Measurements from ENCODE around the gene TBC1D10B. TPM values are rescaled to one million over a fixed set of nuclear protein-coding genes. Genes with fewer than 3 reads are reported as not detected.

The TBC1D10B gene
- total and polyA plus RNA-seq, 9 of the 15 experiments (the other 6 are each of a cell fraction or from before 2014, with no cell fraction given): 2.2 to 55.4 (median 17.5) TPM

- TF ChIP-seq, protein P1, sequence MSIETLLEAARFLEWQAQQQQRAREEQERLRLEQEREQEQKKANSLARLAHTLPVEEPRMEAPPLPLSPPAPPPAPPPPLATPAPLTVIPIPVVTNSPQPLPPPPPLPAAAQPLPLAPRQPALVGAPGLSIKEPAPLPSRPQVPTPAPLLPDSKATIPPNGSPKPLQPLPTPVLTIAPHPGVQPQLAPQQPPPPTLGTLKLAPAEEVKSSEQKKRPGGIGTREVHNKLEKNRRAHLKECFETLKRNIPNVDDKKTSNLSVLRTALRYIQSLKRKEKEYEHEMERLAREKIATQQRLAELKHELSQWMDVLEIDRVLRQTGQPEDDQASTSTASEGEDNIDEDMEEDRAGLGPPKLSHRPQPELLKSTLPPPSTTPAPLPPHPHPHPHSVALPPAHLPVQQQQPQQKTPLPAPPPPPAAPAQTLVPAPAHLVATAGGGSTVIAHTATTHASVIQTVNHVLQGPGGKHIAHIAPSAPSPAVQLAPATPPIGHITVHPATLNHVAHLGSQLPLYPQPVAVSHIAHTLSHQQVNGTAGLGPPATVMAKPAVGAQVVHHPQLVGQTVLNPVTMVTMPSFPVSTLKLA (conservative IDR thresholded peaks at IDR 0.05): peak; percentile 86 to 94
- TF ChIP-seq BCOR (IDR thresholded peaks at IDR 0.05) (peak; percentile 93), SIN3A (IDR thresholded peaks at IDR 0.05; ENCODE audit: borderline replicate concordance in 2 of 2, control insufficient read depth in 1 of 2, low read depth in 2 of 2, low read length in 2 of 2) (peak; percentile 67 to 94; a peak in 2 of 4 replicates), DPF2 (IDR thresholded peaks at IDR 0.05) (0 out of 2 replicates have a peak, but pooled peaks have one; percentile 56), SMAD1 (IDR thresholded peaks at IDR 0.05; ENCODE audit: low read depth, low read length, partially characterized antibody) (peak; percentile 69), ATF4 (CRISPR knock-in tag; IDR thresholded peaks at IDR 0.05) (no peak), RBFOX2 (IDR thresholded peaks at IDR 0.05; ENCODE audit: low read depth, low read length) (peak; percentile 85), MYC (IDR thresholded peaks at IDR 0.05; ENCODE audit: low read depth, low read length) (peak; percentile 63; the same call in 1 of the 2 replicates), MYC (CRISPR knock-in tag; IDR thresholded peaks at IDR 0.05; ENCODE audit: borderline replicate concordance, low read depth) (peak; percentile 42; the same call in 1 of the 2 replicates), EGR1 (conservative IDR thresholded peaks at IDR 0.05) (peak; percentile 92), ZNF124 (CRISPR knock-in tag; IDR thresholded peaks at IDR 0.05) (no peak), LARP7 (IDR thresholded peaks at IDR 0.05) (no peak), NFE2 (IDR thresholded peaks at IDR 0.05; ENCODE audit: low read depth) (0 out of 2 replicates have a peak, but pooled peaks have one; percentile 3), POLR2A (conservative IDR thresholded peaks at IDR 0.05) (peak; percentile 82), HCFC1 (IDR thresholded peaks at IDR 0.05; ENCODE audit: low read depth, low read length) (peak; percentile 91), NRF1 (conservative IDR thresholded peaks at IDR 0.05 in 1 of 2, IDR thresholded peaks at IDR 0.05 in 1 of 2) (peak; percentile 57 to 58; a peak in 3 of 4 replicates), POLR2G (IDR thresholded peaks at IDR 0.05; ENCODE audit: low read depth, low read length) (peak; percentile 89), ZNF431 (CRISPR knock-in tag; IDR thresholded peaks at IDR 0.05) (no peak; the same call in 1 of the 2 replicates), ZNF232 (CRISPR knock-in tag; IDR thresholded peaks at IDR 0.05) (peak; percentile 78; the same call in 1 of the 2 replicates), ZNF512 (tag; IDR thresholded peaks at IDR 0.05) (no peak), CREB1 (IDR thresholded peaks at IDR 0.05) (peak; percentile 88), CREB1 (CRISPR knock-in tag; IDR thresholded peaks at IDR 0.05) (peak; percentile 90), SREBF2 (CRISPR knock-in tag; IDR thresholded peaks at IDR 0.05) (0 out of 2 replicates have a peak, but pooled peaks have one; percentile 27)
- TF ChIP-seq, protein P2, sequence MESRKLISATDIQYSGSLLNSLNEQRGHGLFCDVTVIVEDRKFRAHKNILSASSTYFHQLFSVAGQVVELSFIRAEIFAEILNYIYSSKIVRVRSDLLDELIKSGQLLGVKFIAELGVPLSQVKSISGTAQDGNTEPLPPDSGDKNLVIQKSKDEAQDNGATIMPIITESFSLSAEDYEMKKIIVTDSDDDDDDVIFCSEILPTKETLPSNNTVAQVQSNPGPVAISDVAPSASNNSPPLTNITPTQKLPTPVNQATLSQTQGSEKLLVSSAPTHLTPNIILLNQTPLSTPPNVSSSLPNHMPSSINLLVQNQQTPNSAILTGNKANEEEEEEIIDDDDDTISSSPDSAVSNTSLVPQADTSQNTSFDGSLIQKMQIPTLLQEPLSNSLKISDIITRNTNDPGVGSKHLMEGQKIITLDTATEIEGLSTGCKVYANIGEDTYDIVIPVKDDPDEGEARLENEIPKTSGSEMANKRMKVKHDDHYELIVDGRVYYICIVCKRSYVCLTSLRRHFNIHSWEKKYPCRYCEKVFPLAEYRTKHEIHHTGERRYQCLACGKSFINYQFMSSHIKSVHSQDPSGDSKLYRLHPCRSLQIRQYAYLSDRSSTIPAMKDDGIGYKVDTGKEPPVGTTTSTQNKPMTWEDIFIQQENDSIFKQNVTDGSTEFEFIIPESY (CRISPR knock-in tag; IDR thresholded peaks at IDR 0.05): peak; percentile 13
These were observed 14.9 kb downstream of the TBC1D10B start, which contains the start of gene CD2BP2 (continued) for GRCh38 chr16:30355144-30355953.

All from K562 (cell line).